Endometrium (tissue), 2 donors: Measurements from ENCODE around the gene UBAC1.

ENCODE experiments used
- FAIRE-seq: peaks from 2 replicates; lab custom pipeline; 2012; peaks lifted over from hg19 to GRCh38; lab: Jason Lieb, UNC
- donor health status: control.
- donor health status: control.

The UBAC1 gene

GRCh38 chr9:135883410-135884089 lies 77.6 kb downstream of the UBAC1 start:
- FAIRE-seq, result no peak
